Subcutaneous abdominal adipose tissue (tissue), 5 donors: Measurements from ENCODE around the gene NTNG2.

Experiments
- H3K27ac ChIP-seq: one replicate; pipeline ENCODE4 v1.7.0; 2013; ENCODE audit warnings: low read depth, mild to moderate bottlenecking, inconsistent platforms, low read length, moderate library complexity
- H3K27me3 ChIP-seq, 5 donors: one replicate each; pipeline ENCODE4 v1.7.0; 2013; ENCODE audit warnings: low read length in 5 of 5, inconsistent platforms in 1 of 5; ENCODE audit not compliant: control insufficient read depth in 5 of 5, insufficient read depth in 4 of 5
- H3K36me3 ChIP-seq, 5 donors: one replicate each; pipeline ENCODE4 v1.7.0; 2013; ENCODE audit warnings: low read length in 5 of 5; ENCODE audit not compliant: control insufficient read depth in 5 of 5, insufficient read depth in 5 of 5
- H3K4me1 ChIP-seq, 5 donors: one replicate each; pipeline ENCODE4 v1.7.0; 2013; ENCODE audit warnings: low read length in 5 of 5, mild to moderate bottlenecking in 3 of 5, moderate library complexity in 1 of 5; ENCODE audit not compliant: control insufficient read depth in 5 of 5, insufficient read depth in 5 of 5
- H3K4me3 ChIP-seq, 5 donors: one replicate each; pipeline ENCODE4 v1.7.0; 2013; ENCODE audit warnings: low read length in 5 of 5, low read depth in 1 of 5
- H3K9ac ChIP-seq, 5 donors: one replicate each; pipeline ENCODE4 v1.7.0; 2013; ENCODE audit warnings: low read length in 5 of 5, mild to moderate bottlenecking in 4 of 5, moderate library complexity in 3 of 5
- H3K9me3 ChIP-seq, 5 donors: one replicate each; pipeline ENCODE4 v1.7.0; 2013; ENCODE audit warnings: low read length in 5 of 5; ENCODE audit not compliant: control insufficient read depth in 5 of 5
- donor health status: healthy.
- donor health status: healthy.
- donor health status: healthy.
- donor health status: healthy.
- donor health status: healthy.

Gene NTNG2

DNA sequence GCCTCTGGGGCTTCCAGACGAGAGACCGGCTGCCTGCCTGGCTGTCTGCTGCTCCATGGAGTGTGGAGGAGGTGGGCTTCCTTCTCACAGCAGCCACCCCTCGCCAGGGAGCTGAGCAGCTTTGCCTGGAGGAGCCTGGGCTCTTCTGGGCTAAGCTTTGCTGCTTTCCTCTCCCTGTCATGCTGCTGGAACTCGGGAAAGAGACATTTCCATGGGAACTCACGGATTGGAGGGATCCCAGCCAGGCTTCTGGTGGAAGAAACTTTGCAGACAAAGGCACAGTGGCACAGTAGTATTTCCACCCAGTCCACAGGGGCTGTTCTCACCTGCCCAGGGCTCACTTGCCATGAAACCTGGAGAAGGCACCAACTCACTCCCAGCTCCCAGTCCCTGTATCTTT is 5.6 kb upstream of the NTNG2 start:
- Histone ChIP-seq H3K4me1 (peaks cover 0 to 6% (median 2%) of the 10 kb centered on the region in 5 donors), H3K27ac (no peak overlapping the region), H3K4me3 (no peak overlapping the region), H3K36me3 (no peaks in the 10 kb centered on the region), H3K9ac (no peak overlapping the region), H3K9me3 (no peaks in the 10 kb centered on the region), H3K27me3 (peaks cover 14 to 63% (median 42%) of the 10 kb centered on the region in 5 donors)

DNA sequence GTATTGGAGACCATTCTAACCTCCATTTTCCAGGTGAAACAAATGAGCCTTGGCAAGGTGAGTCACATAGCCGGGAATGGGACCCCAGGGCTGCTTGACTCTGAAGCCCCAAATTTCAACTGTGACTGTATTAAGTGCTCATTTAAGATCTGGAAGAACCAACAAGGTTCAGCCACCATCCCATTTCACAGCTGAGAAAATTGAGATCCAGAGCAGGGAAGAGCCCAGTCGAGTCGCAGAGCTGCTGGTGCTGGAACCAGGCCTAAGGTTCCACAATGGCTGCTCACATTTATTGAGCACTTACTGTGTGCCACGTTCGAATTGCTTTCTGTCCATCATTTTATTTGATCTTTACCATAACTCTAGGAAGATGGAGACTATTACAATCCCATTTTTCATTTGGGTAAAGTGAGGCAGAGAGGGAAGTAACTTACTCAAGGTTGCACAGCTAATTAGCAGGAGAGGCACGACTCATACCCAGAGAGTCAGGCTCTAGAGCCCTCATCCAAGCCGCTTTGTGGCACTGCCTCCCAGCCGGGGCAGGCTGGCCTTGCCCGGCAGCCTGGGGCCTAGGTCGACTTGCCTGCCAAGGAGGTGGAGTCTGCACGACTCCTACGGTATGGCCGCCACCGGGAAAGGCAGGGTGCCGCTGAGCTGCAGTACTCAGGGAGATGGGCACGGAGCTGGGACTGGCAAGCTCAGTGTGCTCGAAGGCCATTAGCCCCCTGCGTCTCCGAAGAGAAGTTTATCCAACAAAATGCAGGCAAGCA is 4.3 kb upstream of the NTNG2 start:
- H3K9me3 ChIP-seq = no peaks in the 10 kb centered on the region
- peaks cover 0 to 14% (median 10%) of the 10 kb centered on the region in 5 donors for H3K4me1 ChIP-seq
- no peak overlapping the region for H3K27ac ChIP-seq
- no peak overlapping the region for H3K4me3 ChIP-seq
- peaks cover 14 to 63% (median 39%) of the 10 kb centered on the region in 5 donors for H3K27me3 ChIP-seq
- H3K9ac ChIP-seq = no peak overlapping the region
- no peaks in the 10 kb centered on the region for H3K36me3 ChIP-seq

DNA sequence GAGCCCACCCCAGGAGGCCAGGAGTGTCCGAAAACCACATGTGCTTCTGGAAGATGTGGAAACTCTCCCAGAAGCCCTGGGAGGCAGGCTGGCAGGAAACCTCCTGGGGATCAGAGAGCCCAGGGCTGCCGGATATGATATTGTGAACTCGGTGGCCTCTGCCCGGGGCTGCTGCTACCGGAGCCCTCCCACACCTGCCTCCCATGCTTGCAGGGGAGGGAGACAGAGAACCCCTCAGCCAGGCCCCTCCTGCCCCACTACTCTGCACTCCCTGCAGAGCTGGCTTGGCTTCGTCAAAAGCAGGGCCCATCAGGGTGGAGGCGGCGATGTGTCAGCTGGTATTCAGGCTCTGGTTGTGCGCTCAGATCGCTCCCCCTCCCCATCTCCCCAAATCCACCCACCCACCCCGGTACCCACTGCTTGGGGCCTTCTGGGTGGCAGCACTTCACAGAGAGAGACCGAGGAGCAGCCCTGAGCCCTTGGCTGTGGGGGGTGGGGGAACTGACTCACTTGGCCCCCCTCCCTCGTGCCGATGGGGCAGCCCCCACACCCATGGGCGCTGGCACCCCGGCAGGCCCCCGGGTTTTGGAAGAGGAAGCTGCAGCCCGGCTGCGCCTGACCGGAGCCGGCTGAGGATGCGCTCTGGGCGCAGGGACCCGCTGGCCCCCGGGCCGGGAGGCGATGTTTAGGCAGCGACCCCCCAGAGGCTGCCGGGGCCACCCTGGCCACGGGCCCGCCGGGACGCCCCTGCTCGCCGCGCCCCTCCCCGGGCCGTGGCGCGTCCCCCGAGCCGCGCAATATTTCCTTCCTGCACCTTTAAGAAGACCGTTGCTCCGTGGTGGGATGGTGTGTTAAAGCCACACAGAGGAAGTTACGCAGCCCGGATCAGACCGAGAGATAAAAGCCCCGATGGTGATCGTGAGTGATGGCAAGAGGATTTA is 786 bp upstream of the NTNG2 start:
- H3K4me3 ChIP-seq = peak overlapping the region; percentile 55 to 68 (median 57)
- no peaks in the 10 kb centered on the region for H3K9me3 ChIP-seq
- peak overlapping the region in 1 of 5 donors; percentile 25 for H3K9ac ChIP-seq
- H3K36me3 ChIP-seq = no peaks in the 10 kb centered on the region
- peaks cover 29 to 62% (median 47%) of the 10 kb centered on the region in 5 donors for H3K27me3 ChIP-seq
- peaks cover 0 to 40% (median 30%) of the 10 kb centered on the region in 5 donors for H3K4me1 ChIP-seq
- no peak overlapping the region for H3K27ac ChIP-seq

DNA sequence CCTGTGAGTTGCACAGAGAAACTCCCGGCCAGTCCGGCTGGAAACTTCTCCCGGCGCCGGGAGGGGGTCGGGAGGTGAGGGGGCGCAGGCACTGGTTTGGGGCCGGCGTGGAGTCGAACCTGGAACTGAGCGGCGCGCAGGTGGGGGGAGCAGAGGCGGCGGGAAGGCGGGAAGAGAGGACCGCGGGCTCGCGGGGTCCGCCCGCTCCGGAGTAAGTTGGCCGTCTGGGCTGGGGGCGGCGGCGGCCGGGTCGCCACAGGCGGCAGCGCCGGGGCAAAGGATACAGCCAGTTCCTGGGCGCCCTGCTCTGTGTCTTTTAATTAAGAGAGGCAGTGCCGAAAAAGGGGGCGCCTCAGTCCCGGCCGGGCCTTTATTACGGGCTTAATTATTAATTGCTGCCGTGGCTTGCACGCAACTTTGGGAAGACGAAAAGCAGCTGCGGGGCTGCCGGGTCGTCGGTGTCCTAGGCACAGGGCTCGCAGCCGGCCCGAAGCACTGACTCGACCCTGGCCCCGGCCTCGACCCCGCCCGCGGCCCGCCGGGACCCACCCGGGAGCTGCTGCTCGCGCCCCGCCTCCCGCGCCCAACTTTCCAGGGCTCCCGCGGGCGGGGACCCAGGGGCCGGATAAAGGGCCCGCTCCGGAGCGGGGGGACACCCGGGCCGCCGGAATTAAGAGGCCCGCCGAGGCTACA is 1.1 kb downstream of the NTNG2 start:
- Histone ChIP-seq H3K9ac (no peak overlapping the region), H3K27ac (no peak overlapping the region), H3K36me3 (no peaks in the 10 kb centered on the region), H3K9me3 (no peaks in the 10 kb centered on the region), H3K4me3 (peak overlapping the region in 4 of 5 donors; percentile 48 to 69 (median 63)), H3K4me1 (peaks cover 0 to 40% (median 30%) of the 10 kb centered on the region in 5 donors), H3K27me3 (peaks cover 46 to 70% (median 59%) of the 10 kb centered on the region in 5 donors)

DNA sequence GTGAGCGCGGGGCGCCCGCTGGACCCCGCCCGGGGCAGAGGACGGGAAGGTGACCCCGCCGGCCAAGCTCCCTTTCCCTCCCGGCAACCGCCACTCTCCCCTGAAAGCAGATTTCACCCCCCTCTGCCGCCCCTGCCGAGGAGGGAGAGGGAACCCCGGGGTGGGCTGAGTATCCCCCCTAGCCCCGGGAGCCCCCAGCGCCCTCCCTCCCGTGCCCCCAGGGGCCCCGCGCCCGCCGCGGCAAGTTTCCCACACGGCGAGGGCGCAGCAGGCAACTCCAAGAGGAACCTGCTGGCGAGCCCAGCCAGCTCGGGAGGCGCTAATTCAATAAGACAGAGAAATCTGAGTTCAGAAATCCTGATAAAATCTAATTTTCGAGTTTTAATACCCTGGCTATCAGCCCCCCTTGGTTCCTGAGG is 1.6 kb downstream of the NTNG2 start:
- H3K4me3 ChIP-seq = peak overlapping the region in 1 of 5 donors; percentile 64
- H3K4me1 ChIP-seq = peaks cover 0 to 40% (median 30%) of the 10 kb centered on the region in 5 donors
- H3K9ac ChIP-seq = no peak overlapping the region
- peaks cover 52 to 71% (median 60%) of the 10 kb centered on the region in 5 donors for H3K27me3 ChIP-seq
- no peaks in the 10 kb centered on the region for H3K9me3 ChIP-seq
- H3K36me3 ChIP-seq = no peaks in the 10 kb centered on the region
- no peak overlapping the region for H3K27ac ChIP-seq

DNA sequence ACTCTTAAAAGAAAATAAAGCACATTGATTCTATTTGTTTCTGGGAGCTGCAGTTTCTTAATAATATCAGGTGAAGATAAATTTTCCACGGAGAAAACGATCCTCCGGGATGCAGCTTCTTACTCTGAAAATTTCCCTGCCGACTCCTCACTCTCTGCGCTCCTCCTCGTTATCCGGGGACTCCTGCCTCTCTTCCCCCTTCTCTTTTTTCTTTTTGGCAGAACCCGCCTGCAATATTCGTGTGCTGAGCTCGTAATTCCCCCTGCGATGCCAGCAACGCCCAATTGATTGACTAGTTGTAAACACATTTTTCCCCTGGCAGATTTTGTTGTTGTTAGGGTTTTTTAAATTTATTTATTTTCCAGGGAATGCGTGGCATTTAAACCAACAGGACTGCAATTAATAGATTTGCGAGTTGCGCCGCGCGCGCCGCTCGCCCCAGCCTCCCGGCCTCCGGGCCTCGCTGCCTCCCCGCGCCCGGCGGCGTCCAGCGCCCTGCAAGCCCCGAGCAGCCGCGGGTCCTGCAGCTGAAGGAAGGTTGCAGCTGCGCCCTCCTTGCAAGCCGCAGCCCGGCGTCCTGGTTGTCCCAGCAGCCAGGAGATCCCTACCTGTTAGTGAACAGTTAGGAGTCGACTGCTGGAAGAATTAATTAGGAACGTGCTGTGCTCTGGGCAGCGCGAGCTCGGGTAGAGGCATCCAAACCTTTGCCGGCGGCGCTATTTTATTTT is 2.2 kb downstream of the NTNG2 start:
- no peak overlapping the region for H3K9ac ChIP-seq
- H3K9me3 ChIP-seq = no peaks in the 10 kb centered on the region
- peaks cover 53 to 77% (median 63%) of the 10 kb centered on the region in 5 donors for H3K27me3 ChIP-seq
- no peaks in the 10 kb centered on the region for H3K36me3 ChIP-seq
- H3K4me1 ChIP-seq = peaks cover 0 to 40% (median 30%) of the 10 kb centered on the region in 5 donors
- no peak overlapping the region for H3K4me3 ChIP-seq
- H3K27ac ChIP-seq = no peak overlapping the region

DNA sequence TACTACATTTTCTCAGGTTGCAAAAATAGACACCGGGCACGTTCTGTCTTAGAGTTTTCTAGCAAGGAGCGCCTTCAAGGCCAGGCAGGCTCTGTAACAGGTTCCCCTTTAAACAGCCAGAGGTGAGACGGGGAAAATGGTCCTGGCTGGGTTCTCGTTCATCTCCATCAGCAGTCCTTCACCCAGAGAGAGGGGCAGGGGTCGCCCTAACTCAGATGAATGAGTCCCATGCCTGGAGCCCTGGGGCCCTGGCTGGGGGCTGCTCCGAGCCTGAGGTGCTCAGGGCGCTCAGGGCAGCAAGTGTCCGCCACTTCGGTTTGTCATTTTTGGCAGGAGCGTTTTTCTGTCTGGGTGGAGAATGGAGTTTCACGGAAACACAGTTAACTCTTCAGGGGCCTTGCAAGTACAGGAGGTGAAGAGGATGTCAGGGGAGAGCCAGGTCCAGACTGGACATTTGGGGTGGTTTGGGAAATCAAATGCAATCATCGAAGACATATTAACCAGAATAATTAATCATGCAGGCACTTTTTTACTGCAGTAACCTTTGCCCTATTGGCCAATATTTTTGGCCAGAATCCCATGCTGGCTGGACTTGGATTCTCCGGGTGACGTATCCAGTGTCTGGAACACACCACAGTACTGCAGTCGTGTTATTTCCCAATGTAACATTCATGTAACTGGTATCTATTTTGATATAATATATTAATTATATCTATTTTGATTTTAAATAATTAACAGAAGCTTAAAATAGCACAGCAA is 2.9 kb downstream of the NTNG2 start:
- Histone ChIP-seq H3K4me3 (no peak overlapping the region), H3K9me3 (no peaks in the 10 kb centered on the region), H3K27me3 (peaks cover 52 to 76% (median 63%) of the 10 kb centered on the region in 5 donors), H3K27ac (no peak overlapping the region), H3K36me3 (no peaks in the 10 kb centered on the region), H3K9ac (no peak overlapping the region), H3K4me1 (peaks cover 0 to 40% (median 30%) of the 10 kb centered on the region in 5 donors)

DNA sequence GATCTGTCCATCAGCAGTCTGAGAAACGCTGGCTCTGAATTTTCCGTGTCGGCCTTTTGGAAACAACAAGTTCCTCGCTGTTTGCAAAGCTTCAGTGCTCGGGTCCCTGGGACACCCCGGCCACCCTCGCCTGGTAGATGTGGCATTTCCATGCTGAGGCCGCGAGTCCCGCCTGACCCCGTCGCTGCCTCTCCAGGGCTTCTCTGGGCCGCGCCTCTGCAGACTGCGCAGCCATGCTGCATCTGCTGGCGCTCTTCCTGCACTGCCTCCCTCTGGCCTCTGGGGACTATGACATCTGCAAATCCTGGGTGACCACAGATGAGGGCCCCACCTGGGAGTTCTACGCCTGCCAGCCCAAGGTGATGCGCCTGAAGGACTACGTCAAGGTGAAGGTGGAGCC is 4.7 kb downstream of the NTNG2 start:
- Histone ChIP-seq H3K27ac (no peak overlapping the region), H3K36me3 (no peaks in the 10 kb centered on the region), H3K4me1 (peaks cover 0 to 35% (median 27%) of the 10 kb centered on the region in 5 donors), H3K4me3 (no peak overlapping the region), H3K27me3 (peaks cover 52 to 80% (median 63%) of the 10 kb centered on the region in 5 donors), H3K9me3 (no peaks in the 10 kb centered on the region), H3K9ac (no peak overlapping the region)

DNA sequence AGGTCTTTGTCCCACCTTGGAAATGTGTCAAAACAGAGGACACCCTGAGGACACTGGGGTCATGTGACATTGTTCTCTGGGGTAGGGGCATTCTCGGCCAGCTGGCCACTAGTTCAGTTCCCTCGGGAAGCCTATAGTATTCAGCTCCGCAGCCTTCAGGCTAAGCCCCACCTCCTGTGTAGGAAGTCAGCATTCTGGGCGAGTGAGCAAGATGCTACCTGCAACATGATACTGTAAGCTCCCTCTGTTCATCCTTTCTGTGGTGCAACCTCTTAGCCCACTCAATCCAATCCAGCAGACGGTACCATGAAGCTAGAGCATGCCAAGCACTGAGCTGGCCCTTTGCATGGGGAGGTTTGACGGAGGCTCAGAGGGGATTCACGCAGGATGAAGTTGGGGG is 5.3 kb downstream of the NTNG2 start:
- H3K27me3 ChIP-seq = peaks cover 52 to 83% (median 63%) of the 10 kb centered on the region in 5 donors
- no peak overlapping the region for H3K4me3 ChIP-seq
- no peak overlapping the region for H3K27ac ChIP-seq
- no peaks in the 10 kb centered on the region for H3K9me3 ChIP-seq
- H3K36me3 ChIP-seq = no peaks in the 10 kb centered on the region
- peaks cover 0 to 33% (median 26%) of the 10 kb centered on the region in 5 donors for H3K4me1 ChIP-seq
- H3K9ac ChIP-seq = no peak overlapping the region
